HT-29 (cell line): Measurements from ENCODE around the gene REG3A. TPM values are rescaled to one million over a fixed set of nuclear protein-coding genes. Genes with fewer than 3 reads are reported as not detected.

Source experiments
- DNase-seq: peaks from one replicate; pipeline ENCODE4 v3.0.0-alpha.2; 2015; ENCODE audit warnings: low spot score
- total RNA-seq: library from RNA; depleted of rRNA; stranded (reverse); fragments of >200 nt; shearing (Covaris generic); gene quantifications from 2 replicates; pipeline ENCODE4 v1.2.3, GENCODE V29; 2014; rRNA removed

The REG3A gene
- total RNA-seq: not detected in 2 replicates

DNA sequence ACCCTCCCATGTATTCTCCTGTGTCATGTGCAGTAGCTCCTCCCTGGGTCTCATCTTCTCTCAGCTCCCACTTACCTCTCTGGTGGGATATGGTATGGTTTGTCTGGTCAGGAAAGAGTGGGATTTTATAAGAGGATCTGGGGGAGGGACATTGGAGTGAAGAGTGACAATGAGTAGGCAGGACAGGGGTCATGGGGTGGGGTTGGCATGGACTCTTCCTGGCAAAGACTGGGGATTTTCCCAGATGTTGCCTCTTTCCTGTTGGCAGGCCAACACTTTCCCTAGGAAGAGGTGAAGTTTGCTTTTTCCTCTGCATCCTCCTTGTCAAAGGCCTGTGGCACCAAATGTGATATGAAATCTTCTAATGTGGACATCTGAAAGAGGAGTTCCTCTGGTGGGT, at the start of gene REG3A:
Gene REG3A, minus strand, starts transcription at position 101 of the 400 bp plus-strand sequence. CDS start 348 bp downstream, outside the sequence.
- no peak for DNase-seq

DNA sequence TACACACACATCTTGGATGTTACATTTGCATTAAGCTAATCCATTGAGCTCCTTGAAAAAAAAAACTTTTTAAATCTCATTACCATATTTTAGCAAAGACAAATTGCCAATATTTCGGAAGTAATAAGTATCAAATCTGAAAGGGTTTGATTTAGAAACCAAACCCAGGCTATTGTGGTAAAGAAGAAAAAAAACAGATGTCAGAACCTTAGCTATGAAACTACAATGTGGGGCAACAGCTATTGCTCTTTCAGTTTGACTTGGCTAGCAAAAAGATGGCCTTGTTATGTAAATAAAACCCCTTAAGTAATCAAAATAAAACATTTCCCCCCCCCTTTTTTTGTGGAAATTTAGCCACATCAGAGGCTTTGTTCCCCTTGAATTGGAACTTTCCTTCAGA, 41.2 kb upstream of the REG3A start:
- DNase-seq: no peak

DNA sequence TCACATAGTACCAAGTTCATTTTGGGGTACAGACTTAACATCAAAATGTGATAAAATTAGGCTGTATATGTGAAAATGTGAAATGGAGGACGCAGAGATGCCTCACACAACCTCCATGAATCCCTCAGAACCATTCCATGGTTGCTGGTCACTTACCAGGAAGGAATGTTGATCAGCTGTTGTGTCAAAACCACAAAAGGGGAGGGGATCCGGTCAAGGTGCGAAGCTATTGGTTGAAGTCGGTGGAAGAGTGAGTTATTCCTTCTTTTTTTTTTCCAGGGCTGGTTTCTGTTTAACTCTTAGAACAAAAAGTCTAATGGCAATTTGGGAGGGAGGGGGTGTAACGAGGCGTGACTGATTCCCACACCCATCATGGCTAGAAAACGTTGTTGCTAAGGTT, 32.3 kb upstream of the REG3A start:
- no peak for DNase-seq

DNA sequence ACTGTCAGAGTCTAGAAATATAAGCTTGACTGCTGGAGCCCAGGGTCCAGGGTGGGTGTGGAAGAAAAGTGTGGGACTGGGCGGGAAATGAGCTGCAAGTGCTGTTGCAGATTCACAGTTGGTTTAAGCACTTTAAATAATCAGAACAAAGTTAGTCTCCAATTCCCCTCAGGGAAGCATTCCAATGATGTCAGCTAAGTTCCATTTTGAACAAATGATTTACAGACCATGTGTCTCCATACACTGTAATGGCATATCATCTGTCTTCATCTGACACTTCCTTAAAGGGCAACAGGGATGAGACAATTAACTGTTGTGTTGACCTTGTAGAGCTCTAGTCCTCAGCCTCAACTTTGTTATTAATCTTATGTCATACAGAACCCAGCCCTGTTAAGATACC, 31.5 kb upstream of the REG3A start:
- DNase-seq: no peak

DNA sequence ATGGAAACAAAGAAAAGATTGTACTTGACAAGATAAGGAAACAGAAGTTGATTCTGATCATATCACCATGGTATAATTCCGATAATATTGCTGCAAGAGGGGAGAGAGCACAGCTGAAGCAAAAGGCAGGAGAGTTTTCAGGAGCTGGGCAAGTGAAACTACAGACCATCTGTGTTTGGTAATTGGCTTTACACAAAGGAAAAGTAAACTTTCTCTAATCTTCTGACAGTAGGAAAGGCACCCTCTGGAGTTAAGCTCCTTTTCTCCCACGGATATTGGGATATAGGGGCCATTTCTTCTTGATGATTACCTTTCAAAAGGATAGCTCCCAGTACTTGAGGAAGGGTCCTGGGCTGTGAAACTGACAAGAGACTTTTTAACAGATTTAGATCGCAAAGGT, 29.9 kb upstream of the REG3A start:
- no peak for DNase-seq

DNA sequence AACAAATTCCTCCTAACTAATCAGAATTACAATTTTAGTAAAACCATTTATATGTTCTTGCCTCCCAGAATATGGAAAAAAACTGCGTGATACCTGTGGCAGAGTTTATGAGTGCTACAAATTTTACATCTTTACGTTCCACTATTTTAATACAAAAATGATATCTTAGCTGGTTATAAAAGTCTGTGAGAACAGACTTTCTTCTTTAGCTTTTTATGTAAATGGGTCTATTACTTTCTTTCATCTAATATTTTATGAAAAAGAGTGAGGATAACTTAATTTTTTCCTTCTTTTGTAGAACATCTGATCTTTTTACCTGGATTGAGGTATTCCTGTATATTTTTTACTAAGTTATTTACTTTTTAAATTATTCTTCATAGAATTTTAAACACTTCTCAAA, 22.1 kb upstream of the REG3A start:
- DNase-seq: no peak

DNA sequence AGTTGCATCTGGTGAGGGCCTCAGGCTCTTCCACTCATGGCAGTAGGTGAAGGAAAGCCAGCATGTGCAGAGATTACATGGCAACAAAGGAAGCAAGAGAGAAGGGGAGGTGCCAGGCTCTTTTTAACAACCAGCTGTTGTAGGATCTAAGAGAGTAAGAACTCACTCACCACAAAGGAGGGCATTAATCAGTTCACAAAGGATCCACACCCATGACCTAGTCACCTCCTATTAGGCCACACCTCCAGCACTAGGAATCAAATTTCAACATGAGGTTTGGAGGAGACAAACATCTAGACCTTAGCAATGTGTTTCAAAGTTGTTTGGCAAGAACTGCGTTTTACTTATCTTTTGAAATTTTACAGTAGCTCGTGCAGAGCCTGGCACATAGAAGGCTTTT, 20.5 kb upstream of the REG3A start:
- DNase-seq: no peak

DNA sequence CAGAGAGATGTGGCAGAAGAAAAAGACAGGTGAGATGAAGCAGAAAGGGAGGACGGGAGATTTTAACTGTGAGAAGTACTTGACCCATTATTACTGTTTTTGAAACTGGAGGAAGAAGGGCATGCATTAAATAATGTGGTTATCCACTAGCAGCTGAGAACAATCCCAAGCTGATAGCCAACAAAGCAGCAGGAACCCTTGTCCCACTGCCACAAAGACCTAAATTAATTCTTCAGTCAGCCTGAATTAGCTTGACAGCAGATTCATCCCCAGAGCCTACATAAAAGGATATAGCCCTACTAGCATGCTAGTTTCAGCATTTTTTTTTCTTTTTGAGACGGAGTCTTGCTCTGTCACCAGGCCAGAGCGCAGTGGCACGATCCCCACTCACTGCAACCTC, 19.5 kb upstream of the REG3A start:
- no peak for DNase-seq

DNA sequence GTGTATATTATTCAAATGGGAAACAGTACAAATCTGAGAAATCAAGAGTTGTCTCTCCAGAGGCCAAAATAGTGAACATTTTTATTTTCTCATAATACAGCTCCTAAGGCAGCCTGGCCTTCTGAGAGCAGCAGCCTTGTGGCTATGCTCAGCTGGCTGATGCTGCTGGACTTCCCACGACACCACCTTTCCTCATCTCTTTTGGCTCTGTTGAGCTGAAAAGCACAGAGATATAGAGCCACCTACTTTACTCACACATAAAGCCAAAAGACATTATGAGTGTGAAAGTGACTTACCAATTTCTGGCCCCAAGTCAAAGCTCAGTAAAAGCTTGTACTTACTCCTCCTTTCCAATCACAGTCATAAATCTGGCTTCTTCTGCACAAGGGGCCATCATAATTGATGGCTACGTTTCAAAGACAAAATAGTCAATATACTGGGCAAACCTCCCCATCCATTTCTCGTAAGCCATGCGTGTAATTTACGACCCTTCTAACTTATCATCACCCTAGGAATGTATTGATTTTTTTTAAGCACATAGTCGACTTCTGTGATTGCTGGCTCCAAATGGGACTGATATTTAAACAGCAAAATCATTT, 18.6 kb upstream of the REG3A start:
- DNase-seq: no peak

DNA sequence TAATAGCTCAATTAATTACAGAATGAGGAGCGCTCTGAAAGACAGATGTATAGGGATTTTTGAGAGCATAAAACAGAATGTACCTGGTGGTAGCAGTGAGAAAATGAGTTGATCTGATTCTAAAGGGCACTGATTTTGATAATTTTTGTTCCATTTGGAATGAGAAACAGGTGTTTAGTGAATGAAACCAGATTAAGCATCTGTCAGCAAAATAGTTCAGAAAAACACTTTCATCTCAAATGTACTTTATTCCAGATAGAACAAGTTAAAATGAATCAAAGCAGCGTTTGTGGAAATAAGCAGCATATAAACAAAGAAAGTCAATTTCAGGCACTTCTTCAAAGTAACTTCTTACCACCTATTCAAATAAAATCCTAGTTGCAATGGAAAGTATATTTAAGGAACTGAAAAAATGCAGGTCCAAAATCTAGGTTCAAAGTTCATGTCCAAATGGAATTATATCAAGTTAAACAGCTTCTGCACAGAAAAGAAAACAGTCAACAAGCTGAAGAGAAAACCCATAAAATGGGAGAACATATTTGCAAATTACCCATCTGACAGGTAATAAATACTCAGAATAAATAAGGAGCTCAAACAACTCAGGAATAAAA, 11.9 kb upstream of the REG3A start:
- DNase-seq: no peak

DNA sequence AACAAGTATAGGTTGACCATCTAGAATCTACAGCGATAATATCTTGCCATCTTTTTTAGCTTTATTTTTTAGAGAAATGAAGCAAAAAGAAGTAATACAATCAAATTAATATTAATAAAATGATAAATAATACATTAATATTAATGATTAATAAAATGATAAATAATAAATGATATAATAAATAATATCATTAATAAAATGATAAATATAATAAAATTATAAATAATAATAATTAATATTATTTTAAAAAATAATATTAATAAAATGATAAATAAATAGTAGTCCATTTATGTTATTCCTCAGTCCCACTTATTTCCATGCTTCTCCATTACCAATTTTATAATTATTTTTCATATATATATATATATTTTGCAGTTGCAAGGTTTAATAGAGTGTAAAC, 3.2 kb upstream of the REG3A start:
- DNase-seq: no peak

DNA sequence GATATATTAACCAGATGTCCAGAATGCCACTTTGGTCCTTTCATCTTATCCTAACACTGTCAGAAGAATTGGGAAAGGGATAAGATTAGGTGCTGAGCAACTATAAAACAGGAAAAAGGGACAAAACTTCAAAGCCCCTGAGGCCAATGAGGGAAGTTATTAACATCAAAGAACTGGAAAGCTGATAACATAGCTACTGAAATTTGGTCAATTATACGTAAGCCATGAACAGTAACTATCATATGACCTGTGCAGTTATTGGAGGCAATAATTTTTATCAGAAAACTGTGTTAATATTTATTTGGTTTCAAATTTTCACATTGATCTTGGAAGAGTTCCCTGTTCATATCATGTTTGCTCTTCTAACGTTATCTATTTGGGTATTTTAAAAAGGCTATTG, 2.6 kb upstream of the REG3A start:
- no peak for DNase-seq

DNA sequence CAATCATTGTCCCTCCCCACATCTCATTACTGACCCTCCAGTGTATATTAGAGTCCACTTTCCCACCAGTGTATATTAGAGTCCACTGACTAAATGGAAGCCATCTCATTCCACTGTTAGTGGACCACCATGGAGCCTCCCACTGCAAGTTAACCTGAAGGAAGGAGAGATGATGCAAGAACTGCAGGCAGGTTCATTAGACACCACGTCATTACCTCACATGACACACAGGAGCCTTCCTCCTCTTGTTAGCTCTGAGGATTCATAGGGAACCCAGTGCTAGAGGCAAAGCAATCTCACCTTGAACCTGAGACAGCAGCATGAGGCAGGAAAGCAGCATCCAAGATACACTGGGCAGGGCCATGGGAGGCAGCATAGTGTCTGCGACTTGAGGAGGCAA, 523 bp downstream of the REG3A start:
- DNase-seq: no peak

DNA sequence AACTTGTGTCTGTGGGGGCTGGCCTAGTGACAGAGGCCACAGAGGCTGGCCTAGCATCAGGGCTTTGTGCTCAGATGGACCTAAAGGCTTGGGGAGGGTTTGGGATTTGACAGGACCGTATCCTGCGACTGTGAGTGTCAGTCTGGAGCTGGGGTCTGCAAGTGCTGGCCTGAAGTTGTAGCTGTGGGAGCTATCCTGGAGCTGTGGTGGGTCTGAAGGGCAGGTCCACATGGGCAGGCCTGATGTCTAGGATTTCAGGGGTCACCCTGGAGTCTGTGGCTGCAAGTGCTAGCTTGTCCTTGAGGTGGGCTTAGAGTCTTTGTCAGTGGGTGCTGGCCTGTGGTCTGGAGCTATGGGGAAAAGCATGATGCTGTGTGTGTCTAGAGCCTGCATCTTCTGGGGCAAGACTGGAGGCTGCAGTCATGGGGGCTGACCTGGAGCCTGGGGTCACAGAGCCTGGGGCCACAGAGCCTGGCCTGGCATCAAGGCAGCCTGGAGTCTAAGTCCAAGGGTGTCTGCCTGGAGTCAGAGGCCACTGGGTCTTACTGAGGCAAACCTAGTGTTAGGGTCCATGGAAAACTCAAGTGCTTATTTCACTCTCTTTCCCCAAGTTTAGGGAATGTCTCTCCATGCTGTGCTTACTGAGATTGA, 3.6 kb downstream of the REG3A start:
- DNase-seq: no peak

DNA sequence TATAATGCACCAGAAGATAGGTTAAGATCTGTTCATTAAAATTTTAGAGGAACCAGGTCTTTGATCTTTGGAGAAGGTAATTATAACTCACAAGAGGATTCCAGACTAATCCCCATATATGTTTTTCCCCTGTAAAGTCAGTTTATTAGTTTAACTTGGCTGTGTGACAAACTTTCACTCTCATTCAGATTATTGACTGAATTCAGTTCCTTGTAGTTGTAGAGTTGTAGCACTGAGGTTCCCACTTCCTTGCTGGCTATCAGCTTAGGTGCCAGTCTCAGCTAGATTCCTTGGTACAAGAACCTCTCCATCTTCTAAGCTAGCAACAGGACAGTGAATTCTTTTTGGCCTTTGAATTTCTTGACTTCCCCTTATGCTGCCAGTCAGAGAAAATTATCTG, 20.1 kb downstream of the REG3A start:
- peak; percentile 47 for DNase-seq

DNA sequence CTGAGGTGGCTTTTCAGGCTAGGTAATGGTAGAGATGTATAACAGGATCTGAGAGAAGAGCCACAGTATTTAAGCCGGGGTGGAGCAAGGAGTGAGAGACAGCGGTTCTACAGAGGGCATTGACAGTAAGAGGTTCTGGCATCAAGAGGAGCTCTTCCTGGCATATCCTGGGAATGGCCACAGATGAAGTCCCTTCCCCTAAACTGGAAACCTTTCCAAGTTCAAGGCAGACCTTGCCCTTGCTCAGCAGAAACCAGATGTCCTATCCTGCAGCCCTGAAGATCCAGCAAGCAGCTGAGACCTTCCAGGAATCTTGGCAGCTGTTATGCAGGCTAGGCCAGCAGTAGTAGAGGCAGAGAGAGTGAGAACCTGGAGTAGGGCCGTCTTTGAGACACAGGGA, 21.2 kb downstream of the REG3A start:
- no peak for DNase-seq

DNA sequence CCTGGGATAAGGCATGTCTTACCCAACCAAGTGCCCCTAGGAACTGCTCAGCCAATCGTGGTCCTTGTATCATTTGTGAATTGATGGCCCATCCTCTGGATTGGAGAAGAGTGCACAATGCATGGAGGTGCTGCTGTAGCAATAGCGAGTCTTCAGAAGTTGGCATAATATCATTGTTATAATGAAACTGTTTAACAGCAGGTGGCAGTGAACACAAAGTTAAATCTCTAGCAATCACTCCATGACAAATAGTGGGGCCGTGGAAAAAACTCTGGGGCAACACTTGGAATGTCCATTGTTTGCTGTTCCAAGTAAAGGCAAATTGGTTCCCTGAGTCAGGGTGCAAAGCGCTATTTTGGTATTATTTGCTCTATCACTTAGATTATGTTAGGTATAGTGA, 27.9 kb downstream of the REG3A start:
- DNase-seq: peak; percentile 20

DNA sequence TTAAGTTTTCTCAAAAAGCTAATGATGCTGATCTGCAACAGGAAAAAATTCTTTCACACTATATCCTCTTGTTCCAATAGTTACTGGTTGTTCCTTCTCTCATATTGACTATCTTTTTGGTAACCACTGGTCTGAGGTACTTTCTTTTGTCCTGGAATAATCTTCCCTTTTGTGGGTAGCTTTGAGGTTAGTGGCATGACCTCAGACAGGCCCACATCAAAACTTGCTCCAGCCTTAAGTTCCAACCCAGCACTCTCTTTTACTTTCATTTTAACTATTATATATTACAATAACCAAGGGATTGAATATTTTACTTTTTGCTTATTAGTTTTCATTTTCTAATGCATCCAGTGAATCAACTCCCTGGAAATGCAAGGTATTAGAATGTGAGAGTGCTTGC, 29.7 kb downstream of the REG3A start:
- no peak for DNase-seq

DNA sequence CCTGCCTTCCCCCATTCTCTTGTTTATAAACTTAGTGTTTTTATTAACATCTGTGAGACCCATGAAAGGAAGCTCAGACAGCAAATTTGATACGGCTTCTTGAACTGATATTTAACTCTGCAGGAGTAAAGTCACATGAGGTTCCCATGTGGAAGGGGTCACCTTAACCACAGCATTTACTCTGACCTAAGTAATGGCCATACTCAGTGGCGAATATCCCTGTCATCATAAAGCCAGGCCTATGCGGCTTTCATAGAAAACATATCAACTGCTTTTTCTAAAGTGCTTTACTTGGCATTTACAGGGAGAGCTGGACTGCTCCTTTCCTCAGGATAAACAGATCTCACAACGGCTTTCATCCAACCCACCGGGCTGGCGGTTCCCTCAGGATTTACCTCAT, 30.3 kb downstream of the REG3A start:
- no peak for DNase-seq

DNA sequence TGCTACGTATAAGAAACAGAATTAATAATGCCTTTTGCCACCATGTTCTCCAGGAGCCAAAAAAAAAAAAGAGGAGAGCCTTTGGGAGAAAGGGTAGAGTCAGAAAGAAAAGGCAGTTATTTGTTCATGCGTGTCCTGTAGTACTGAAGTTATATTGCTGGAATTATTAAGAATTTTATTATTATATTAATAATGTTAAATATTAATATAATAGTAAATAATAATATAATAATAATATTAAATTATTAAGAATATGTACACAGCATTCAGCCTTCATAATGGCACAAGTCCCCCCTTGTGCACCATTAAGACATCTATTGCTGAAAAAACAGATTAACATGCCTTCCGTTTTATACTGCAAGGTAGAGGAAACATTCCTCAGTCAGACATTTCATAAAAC, 31.1 kb downstream of the REG3A start:
- DNase-seq: no peak

DNA sequence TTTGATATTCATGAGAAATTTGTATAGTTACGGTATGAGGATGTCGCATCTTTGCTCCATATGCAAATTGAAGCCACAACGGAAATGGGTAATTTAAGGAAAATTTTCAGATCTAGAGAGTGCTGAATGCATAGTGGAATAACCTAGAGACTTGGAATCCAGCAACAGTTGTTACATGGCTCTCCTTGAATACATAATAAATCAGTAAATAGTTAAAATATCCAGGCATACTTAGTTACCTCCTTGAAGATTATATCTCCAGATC, 33.9 kb downstream of the REG3A start:
- DNase-seq: no peak

DNA sequence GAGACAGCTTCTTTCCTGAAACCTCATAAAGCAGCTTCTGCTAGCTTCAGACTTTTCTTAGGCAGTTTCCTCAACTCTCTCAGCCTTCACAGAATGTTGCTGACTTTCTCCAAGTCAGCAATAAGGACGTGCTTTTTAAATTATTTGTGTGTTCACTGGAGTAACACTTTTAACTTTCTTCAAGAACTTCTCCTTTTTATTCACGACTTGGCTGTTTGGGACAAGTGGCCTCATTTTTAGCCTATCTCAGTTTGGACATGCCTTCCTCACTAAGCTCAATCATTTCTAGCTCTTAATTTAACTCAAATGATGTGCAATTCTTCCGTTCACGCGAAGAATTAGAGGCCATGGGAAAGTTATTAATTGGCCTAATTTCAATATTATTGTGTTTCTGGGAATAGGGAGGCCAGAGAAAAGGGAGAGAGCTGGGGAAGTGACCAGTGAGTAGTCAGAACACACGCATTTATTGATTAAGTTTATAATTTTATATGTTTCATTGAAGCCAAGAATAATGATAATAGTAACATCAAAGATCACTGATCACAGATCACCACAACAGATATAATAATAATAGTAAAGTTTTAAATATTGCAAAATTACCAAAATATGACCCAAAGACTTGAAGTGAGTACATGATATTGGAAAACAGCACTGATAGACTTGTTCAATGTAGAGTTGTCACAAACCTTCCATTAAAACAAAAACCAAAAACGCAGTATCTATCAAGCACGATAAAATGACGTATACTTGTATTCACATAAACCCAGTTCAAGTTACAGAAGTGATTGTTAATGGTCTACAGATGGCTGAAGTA, 34.4 kb downstream of the REG3A start:
- no peak for DNase-seq

DNA sequence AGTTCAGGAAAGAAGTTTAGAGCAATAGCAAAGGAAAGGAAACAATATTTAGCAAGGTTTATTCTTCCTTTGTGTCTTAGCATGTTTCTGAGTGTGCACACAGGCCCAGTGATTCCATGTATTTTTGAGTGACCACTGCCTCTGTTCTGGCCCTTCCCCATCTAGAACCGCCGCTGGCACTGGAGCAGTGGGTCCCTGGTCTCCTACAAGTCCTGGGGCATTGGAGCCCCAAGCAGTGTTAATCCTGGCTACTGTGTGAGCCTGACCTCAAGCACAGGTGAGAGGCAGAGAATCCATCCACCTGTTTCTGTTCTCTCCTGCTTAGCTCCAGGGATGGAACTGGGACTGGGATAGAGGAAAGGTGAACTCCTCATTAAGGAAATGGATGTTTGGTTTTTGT, 36.9 kb downstream of the REG3A start:
- no peak for DNase-seq
